Measurements from ENCODE around the gene PTPRK.

PTPRK gene

DNA sequence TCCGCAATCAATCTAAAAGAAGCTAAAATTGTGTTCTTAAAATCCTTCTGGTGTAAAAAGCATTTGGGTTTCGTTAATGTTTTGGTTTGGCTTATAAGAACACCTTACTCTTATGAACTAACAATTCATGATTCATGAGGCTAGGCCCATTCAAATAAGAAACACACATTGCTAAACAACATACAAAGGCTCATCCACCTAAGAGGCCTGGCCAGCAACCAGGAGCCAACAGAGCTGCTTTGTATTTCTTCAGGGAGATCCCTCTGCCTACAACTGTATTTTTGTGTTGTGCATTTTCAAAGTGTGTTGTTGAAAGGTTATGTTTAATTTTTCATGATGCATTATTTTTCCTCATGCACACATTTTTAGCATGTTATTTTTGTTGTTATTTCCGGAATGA lies 98.6 kb downstream of the PTPRK start:
- DNase-seq (ENCODE audit: low read depth in 2 of 2) = peak in 1 of 2 donors; percentile 33
- TF ChIP-seq, protein P1, sequence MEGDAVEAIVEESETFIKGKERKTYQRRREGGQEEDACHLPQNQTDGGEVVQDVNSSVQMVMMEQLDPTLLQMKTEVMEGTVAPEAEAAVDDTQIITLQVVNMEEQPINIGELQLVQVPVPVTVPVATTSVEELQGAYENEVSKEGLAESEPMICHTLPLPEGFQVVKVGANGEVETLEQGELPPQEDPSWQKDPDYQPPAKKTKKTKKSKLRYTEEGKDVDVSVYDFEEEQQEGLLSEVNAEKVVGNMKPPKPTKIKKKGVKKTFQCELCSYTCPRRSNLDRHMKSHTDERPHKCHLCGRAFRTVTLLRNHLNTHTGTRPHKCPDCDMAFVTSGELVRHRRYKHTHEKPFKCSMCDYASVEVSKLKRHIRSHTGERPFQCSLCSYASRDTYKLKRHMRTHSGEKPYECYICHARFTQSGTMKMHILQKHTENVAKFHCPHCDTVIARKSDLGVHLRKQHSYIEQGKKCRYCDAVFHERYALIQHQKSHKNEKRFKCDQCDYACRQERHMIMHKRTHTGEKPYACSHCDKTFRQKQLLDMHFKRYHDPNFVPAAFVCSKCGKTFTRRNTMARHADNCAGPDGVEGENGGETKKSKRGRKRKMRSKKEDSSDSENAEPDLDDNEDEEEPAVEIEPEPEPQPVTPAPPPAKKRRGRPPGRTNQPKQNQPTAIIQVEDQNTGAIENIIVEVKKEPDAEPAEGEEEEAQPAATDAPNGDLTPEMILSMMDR (IDR thresholded peaks at IDR 0.05; ENCODE audit: low read depth, low read length) = no peak

DNA sequence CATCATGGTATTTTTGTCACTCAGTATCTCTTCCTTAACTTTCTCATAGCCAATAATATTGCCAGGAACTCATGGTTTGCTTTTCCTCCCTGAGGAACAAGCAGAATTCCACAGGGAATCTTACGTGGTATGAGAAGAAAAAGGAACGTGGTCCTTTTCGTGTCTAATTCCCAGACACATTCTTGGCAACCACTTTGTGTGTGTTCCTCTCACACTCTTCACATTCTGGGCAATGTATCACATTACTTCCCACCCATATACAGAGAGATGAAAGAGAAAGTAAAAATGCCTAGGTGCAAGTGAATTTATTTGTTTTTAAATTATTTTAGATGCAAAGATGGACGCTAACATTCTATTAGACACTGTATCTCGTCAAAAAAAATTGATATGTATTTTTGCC lies 102.7 kb downstream of the PTPRK start:
- TF ChIP-seq, protein P1 (IDR thresholded peaks at IDR 0.05; ENCODE audit: low read depth, low read length) = no peak

More for the DNA sequence above, 98.6 kb downstream of the PTPRK start:
- no peak overlapping the region for H3K4me3 ChIP-seq (replicated peaks in 1 of 2; ENCODE audit: low read depth in 2 of 2, low read length in 2 of 2)

GRCh38 chr6:128415387-128415786 lies 105.0 kb downstream of the PTPRK start:
- no peak for DNase-seq (ENCODE audit: low read depth in 2 of 2)
- TF ChIP-seq, protein P1 (IDR thresholded peaks at IDR 0.05; ENCODE audit: low read depth, low read length) = no peak
- no peak overlapping the region for H3K4me3 ChIP-seq (replicated peaks in 1 of 2; ENCODE audit: low read depth in 2 of 2, low read length in 2 of 2)

More for the DNA sequence above, 102.7 kb downstream of the PTPRK start:
- no peak overlapping the region for H3K4me3 ChIP-seq (replicated peaks in 1 of 2; ENCODE audit: low read depth in 2 of 2, low read length in 2 of 2)
- peak; percentile 67 to 80 for DNase-seq (ENCODE audit: low read depth in 2 of 2)

- TF ChIP-seq, protein P1 (IDR thresholded peaks at IDR 0.05; ENCODE audit: low read depth, low read length) = no peak
- no peak overlapping the region for H3K4me3 ChIP-seq (replicated peaks in 1 of 2; ENCODE audit: low read depth in 2 of 2, low read length in 2 of 2)
- DNase-seq (ENCODE audit: low read depth in 2 of 2) = peak in 1 of 2 donors; percentile 43
Measured at GRCh38 chr6:128414943-128415342, 105.5 kb downstream of the PTPRK start.

- no peak for DNase-seq (ENCODE audit: low read depth in 2 of 2)
- no peak overlapping the region for H3K4me3 ChIP-seq (replicated peaks in 1 of 2; ENCODE audit: low read depth in 2 of 2, low read length in 2 of 2)
- TF ChIP-seq, protein P1 (IDR thresholded peaks at IDR 0.05; ENCODE audit: low read depth, low read length) = no peak
Measured at GRCh38 chr6:128413291-128413690, 107.1 kb downstream of the PTPRK start.

DNA sequence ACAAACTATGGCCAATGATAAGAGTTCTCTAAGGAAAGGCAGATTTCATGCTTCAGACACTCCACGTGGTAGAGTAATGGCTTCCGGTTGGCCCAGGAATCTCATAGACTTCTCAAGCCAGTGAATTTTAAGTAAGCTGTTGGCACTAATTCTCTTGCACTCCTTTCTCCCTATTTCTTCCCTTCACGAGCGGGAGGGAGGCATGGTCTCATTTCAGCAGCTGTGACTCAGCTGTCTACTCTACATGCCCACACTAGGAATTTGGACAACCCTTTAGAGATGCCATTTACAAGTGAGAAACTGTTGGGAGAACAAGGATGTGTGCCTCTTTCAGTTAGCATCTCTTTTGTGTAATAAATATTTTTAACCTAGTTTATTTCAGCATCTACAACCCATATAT lies 107.7 kb downstream of the PTPRK start:
- DNase-seq (ENCODE audit: low read depth in 2 of 2) = no peak

More for the DNA sequence above, 107.7 kb downstream of the PTPRK start:
- H3K4me3 ChIP-seq (replicated peaks in 1 of 2; ENCODE audit: low read depth in 2 of 2, low read length in 2 of 2) = no peak overlapping the region
- TF ChIP-seq, protein P1 (IDR thresholded peaks at IDR 0.05; ENCODE audit: low read depth, low read length) = no peak

All from cardiac fibroblast (primary cell).